Measurements from ENCODE around the gene EML4. TPM values are rescaled to one million over a fixed set of nuclear protein-coding genes. Genes with fewer than 3 reads are reported as not detected.

Gene EML4
- total RNA-seq, 1 experiment from 2014 or later = 93.7 TPM

- POLR2A ChIA-PET (ENCODE audit: low non-redundant PET) = interaction anchor here (0.6 kb wide), 1 partner anchor 35 kb away, joined by 10 read pairs; no protein-coding TSS in a partner anchor
Measured at GRCh38 chr2:42138163-42139015, 30.8 kb upstream of the EML4 start.

GRCh38 chr2:42139101-42139500 is 30.1 kb upstream of the EML4 start:
- no TSS peak for BruUV-seq (replicated peaks)
- Histone ChIP-seq H3K4me1 (ENCODE audit: insufficient read depth, low read length, poor library complexity, severe bottlenecking) (peaks cover 88% of the 10 kb centered on the region), H3K9me3 (ENCODE audit: low read depth, low read length, poor library complexity, severe bottlenecking) (no peaks in the 10 kb centered on the region), H3K27ac (ENCODE audit: low read depth, low read length, poor library complexity, severe bottlenecking) (peak overlapping the region; percentile 56), H3K4me3 (ENCODE audit: low read depth, low read length, poor library complexity, severe bottlenecking) (no peak overlapping the region), H3K36me3 (ENCODE audit: insufficient read depth, low read length, poor library complexity, severe bottlenecking) (no peaks in the 10 kb centered on the region), H3K27me3 (replicated peaks; ENCODE audit: insufficient read depth, low read depth, low read length, poor library complexity) (no peaks in the 10 kb centered on the region)
- DNase-seq (ENCODE audit: low spot score) = peak; percentile 43
- TF ChIP-seq CTCF (conservative IDR thresholded peaks at IDR 0.05; ENCODE audit: low read depth, low read length) = no peak
- intact Hi-C loops (cut with micrococcal nuclease; ENCODE audit: unreplicated experiment) = no loop called here
- ChIA-PET CTCF (no interaction called here), POLR2A (ENCODE audit: low non-redundant PET) (interaction anchor here (0.6 kb wide), 1 partner anchor 36 kb away, joined by 10 read pairs; no protein-coding TSS in a partner anchor)

More at GRCh38 chr2:42138163-42139015, 30.8 kb upstream of the EML4 start:
- Histone ChIP-seq H3K4me3 (ENCODE audit: low read depth, low read length, poor library complexity, severe bottlenecking) (no peak overlapping the region), H3K4me1 (ENCODE audit: insufficient read depth, low read length, poor library complexity, severe bottlenecking) (peaks cover 88% of the 10 kb centered on the region), H3K27ac (ENCODE audit: low read depth, low read length, poor library complexity, severe bottlenecking) (peak overlapping the region; percentile 56), H3K36me3 (ENCODE audit: insufficient read depth, low read length, poor library complexity, severe bottlenecking) (no peaks in the 10 kb centered on the region), H3K9me3 (ENCODE audit: low read depth, low read length, poor library complexity, severe bottlenecking) (no peaks in the 10 kb centered on the region), H3K27me3 (replicated peaks; ENCODE audit: insufficient read depth, low read depth, low read length, poor library complexity) (no peaks in the 10 kb centered on the region)
- BruUV-seq (replicated peaks) = no TSS peak
- intact Hi-C loops (cut with micrococcal nuclease; ENCODE audit: unreplicated experiment) = no loop called here
- peak; percentile 98 for DNase-seq (ENCODE audit: low spot score)
- CTCF ChIA-PET = no interaction called here
- TF ChIP-seq EZH2 (IDR thresholded peaks at IDR 0.05; ENCODE audit: borderline replicate concordance, low read depth, low read length, poor library complexity, severe bottlenecking) = no peak
- TF ChIP-seq CTCF (conservative IDR thresholded peaks at IDR 0.05; ENCODE audit: low read depth, low read length) = no peak

GRCh38 chr2:42140496-42140895 is 28.7 kb upstream of the EML4 start:
- Histone ChIP-seq H3K27me3 (replicated peaks; ENCODE audit: insufficient read depth, low read depth, low read length, poor library complexity) (no peaks in the 10 kb centered on the region), H3K4me3 (ENCODE audit: low read depth, low read length, poor library complexity, severe bottlenecking) (no peak overlapping the region), H3K4me1 (ENCODE audit: insufficient read depth, low read length, poor library complexity, severe bottlenecking) (peaks cover 82% of the 10 kb centered on the region), H3K36me3 (ENCODE audit: insufficient read depth, low read length, poor library complexity, severe bottlenecking) (no peaks in the 10 kb centered on the region), H3K9me3 (ENCODE audit: low read depth, low read length, poor library complexity, severe bottlenecking) (no peaks in the 10 kb centered on the region), H3K27ac (ENCODE audit: low read depth, low read length, poor library complexity, severe bottlenecking) (no peak overlapping the region)
- intact Hi-C loops (cut with micrococcal nuclease; ENCODE audit: unreplicated experiment) = no loop called here
- TF ChIP-seq CTCF (conservative IDR thresholded peaks at IDR 0.05; ENCODE audit: low read depth, low read length) (no peak), EZH2 (IDR thresholded peaks at IDR 0.05; ENCODE audit: borderline replicate concordance, low read depth, low read length, poor library complexity, severe bottlenecking) (no peak)
- POLR2A ChIA-PET (ENCODE audit: low non-redundant PET) = no interaction called here
- no TSS peak for BruUV-seq (replicated peaks)
- DNase-seq (ENCODE audit: low spot score) = no peak
- CTCF ChIA-PET = no interaction called here

All from A673 (cell line).